Hematopoietic multipotent progenitor cell treated with erythropoietin and hydrocortisone succinate and interleukin-3 and kit ligand, for 8 days (in vitro differentiated cells): Measurements from ENCODE around the gene RALGPS1.

Experiments
- DNase-seq: peaks from one replicate; pipeline ENCODE4 v3.0.0-alpha.2; 2015

RALGPS1 gene

GRCh38 chr9:126907058-126907457 lies 7.5 kb upstream of the RALGPS1 start:
- DNase-seq, result no peak

DNA sequence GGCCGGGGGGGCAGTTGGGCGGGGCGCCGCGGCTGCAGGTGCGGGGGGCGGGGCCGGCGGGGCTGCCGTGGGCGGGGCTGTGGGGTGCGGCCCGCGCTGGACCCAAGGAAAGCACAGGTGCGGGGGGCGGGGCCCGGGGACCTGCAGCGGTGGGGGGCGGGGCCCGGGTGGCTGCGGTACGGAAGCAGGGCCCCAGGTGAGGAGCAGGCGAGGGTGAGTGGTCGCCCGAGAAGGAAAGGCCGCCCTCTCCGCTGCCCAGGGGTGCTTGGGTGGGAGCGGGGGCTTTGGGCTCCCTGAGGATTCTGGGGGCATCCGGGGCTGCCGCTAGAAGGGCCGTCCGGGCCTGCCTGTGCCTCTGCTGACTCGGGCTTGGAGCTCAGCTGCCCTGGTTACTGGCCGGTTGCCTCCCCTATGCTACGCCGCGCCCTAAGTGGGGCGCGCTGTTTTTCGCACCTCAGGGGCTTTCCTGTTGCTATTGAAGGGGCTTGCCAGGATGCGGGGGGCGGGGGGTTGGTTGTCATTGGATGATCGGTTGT lies 767 bp downstream of the RALGPS1 start:
- no peak for DNase-seq

GRCh38 chr9:126915846-126916543 lies 1.4 kb downstream of the RALGPS1 start:
- DNase-seq, result no peak

DNA sequence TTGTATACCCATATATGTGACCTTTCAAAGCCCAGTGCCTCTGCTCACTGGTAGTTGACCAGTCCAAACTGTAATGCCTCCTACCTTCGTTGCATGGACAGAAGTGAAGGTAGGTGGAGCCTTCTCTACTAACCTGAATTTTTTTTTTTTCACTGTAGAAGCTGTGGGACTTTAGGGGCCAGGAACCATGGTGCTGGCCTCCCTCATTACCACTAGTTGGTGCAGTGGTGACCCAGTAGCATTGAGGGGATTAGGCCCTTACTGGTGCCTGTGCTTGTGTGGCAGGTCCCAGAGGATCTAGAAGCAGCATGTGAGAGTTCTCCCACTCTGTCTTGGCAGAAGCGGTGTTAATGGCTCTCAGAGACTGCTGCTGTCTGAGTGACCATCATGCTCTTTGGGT lies 2.3 kb downstream of the RALGPS1 start:
- peak; percentile 20 for DNase-seq

GRCh38 chr9:126919193-126919592 lies 4.6 kb downstream of the RALGPS1 start:
- DNase-seq, result no peak

- DNase-seq, result no peak
Measured at GRCh38 chr9:126925876-126926275, 11.3 kb downstream of the RALGPS1 start.

DNA sequence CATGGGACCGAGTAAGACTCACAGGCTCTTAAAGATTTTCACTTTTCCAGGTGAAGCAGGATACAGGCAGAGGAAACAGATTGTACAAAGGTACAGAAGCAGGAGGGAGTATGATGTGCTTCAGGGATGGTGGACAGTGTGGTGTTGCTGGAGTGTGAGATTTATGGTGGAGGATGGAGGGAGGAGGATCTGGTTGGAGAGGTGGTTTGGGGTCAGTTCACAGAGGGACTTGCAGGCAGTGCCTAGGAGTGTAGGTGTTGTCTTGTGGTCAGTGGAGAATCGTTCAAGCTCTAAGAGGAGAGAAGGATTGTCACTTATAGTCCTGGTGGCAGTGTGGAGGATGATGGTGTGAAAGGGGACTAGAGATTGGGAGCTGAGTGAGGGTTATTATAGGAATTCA lies 11.8 kb downstream of the RALGPS1 start:
- DNase-seq, result no peak

DNA sequence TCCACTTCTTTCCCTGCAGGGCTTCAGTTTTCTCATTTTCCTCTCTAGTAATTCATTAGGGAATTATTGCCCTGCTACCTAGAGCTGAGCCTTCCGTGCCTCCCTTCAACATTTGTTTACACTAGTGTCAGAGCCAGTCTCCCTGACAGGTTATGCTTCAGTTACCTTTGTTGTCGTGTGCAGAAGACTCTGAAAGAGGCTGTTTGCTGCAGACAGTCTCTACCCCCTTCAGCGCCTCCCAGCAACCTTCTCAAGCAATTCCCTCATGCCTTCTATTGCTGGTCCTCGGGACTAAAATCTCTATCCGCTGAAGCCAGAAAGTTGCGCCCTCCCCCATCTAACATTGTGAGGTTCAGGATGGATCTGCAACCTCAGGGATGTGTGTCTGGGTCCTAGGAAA lies 12.8 kb downstream of the RALGPS1 start:
- DNase-seq, result no peak

GRCh38 chr9:126932871-126933321 lies 18.3 kb downstream of the RALGPS1 start:
- DNase-seq, result no peak

- no peak for DNase-seq
Measured at GRCh38 chr9:126933334-126933980, 18.9 kb downstream of the RALGPS1 start.

- DNase-seq, result no peak
Measured at GRCh38 chr9:126934441-126934840, 19.9 kb downstream of the RALGPS1 start.

- DNase-seq, result no peak
Measured at GRCh38 chr9:126935630-126936029, 21.0 kb downstream of the RALGPS1 start.

GRCh38 chr9:126937444-126937843 lies 22.9 kb downstream of the RALGPS1 start:
- DNase-seq, result no peak

DNA sequence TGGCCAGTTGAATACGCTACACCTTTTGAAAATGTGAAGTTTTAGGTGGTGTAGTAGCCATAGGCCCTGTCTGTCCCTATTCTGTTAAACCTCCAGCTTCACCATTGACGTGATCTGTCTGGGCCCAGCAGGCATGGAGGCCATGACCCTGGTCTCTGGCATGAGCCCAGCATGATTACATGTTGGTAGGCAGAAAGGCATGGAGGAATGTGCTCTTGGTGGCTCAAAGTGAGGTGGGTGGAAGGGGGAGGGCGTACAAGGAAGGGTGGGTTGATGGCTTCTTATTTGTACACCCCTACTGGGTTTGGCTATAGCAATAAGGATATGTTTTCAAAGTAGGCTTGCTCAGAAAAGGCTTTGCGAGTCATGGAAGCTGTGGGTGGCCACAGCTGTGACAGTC lies 23.7 kb downstream of the RALGPS1 start:
- DNase-seq, result no peak

GRCh38 chr9:126939821-126940221 lies 25.2 kb downstream of the RALGPS1 start:
- no peak for DNase-seq

GRCh38 chr9:126942399-126942798 lies 27.8 kb downstream of the RALGPS1 start:
- no peak for DNase-seq

- DNase-seq, result peak; percentile 17
Measured at GRCh38 chr9:126945682-126946081, 31.1 kb downstream of the RALGPS1 start.

DNA sequence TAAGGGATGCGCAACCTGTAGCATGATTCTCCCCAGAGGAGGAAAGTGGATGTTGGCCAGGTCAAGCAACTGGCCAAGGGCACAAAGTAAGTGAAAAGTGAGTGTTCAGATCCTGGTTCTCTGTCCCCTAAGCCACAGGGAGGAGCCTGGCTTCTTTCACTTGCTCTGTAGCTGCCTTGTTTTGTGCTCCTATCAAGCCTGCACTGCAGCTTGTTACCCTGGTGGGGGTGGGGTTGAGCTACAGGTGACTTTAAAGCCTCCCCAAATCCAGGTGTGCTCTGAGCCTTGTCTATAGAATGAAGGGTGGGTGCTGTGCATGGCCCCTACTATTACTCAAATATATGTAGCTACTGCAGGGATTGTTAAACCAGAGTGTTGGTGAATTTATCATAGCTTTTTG lies 32.9 kb downstream of the RALGPS1 start:
- DNase-seq, result no peak

DNA sequence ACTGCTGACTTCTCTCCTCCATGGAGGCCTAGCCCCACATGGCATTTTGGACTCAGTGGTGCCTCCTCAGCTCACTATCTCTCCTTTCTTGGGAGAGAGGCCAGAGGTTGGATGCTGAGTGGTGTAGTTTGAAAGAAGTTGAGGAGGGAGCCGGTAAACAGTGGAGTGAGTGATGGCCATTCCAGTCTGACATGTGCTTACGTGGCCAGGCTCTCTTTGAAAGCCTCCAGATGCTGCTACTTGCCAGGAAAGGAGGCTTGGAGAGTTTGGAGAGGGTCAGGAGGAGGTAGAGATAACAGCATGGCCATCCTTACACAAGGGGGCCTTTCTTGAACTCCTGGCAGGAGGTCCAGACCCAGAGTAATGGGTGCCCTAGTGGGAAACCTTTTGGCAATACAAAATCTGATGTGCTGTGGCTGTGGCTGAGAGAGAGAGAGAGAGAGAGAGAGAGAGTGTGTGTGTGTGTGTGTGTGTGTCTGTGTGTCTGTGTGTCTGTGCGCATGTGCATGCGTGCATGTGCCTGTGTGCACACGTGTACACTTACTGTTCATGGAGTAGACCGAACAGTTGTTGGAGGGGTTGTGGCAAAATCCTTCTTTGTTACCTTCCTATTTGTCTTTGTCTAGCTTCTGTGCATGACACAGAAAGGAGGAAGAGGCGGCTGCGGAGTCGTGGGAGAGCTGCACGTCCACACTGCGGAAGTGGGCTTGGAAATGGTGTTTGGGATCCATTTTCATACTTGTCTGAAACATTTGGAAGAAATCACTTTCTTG lies 37.8 kb downstream of the RALGPS1 start:
- DNase-seq, result no peak

- no peak for DNase-seq
Measured at GRCh38 chr9:126953041-126953809, 38.6 kb downstream of the RALGPS1 start.

- no peak for DNase-seq
Measured at GRCh38 chr9:126955811-126956210, 41.2 kb downstream of the RALGPS1 start.

GRCh38 chr9:126956917-126957686 lies 42.5 kb downstream of the RALGPS1 start:
- no peak for DNase-seq
